Esophagus squamous epithelium (tissue), 5 donors: ENCODE results near the gene TNFRSF14. TPM values are rescaled to one million over a fixed set of nuclear protein-coding genes. Genes with fewer than 3 reads are reported as not detected.
A peak's percentile ranks its signal among the peaks of the same experiment; 100 is the strongest.

Experiments
- DNase-seq: peaks from one replicate; lab custom pipeline; 2025; lab: John Stamatoyannopoulos, UW
- H3K27ac ChIP-seq, 4 donors: fragments of 200-600 bp; sonication (generic); one replicate each; pipeline ENCODE4 v1.5.1; 2016 to 2019; ENCODE audit warnings: mild to moderate bottlenecking in 1 of 4
- H3K27me3 ChIP-seq, 4 donors: fragments of 200-600 bp; sonication (generic); 1 replicate in 3 of 4; 2 replicates in 1 of 4; pipeline versions ENCODE4 v1.5.1 to v1.6.0; 2017 to 2021; ENCODE audit warnings: antibody characterized with exemption in 1 of 4
- H3K36me3 ChIP-seq, 3 donors: fragments of 200-600 bp; sonication (generic); one replicate each; pipeline ENCODE4 v1.5.1; 2016 to 2019
- H3K4me1 ChIP-seq, 3 donors: fragments of 200-600 bp; sonication (generic); one replicate each; pipeline ENCODE4 v1.5.1; 2017 to 2019
- H3K4me3 ChIP-seq, 4 donors: fragments of 200-600 bp; sonication (generic); 1 replicate in 3 of 4; 2 replicates in 1 of 4; pipeline ENCODE4 v1.5.1; 2016 to 2019; ENCODE audit warnings: mild to moderate bottlenecking in 2 of 4, moderate library complexity in 1 of 4
- H3K9me3 ChIP-seq, 3 donors: fragments of 200-600 bp; sonication (generic); one replicate each; pipeline ENCODE4 v1.5.1; 2016 to 2019
- CTCF ChIP-seq, 6 experiments: fragments of 450-650 bp in 4 of 6; fragments of 200-600 bp in 2 of 6; sonication (generic) in 2 of 6; IDR thresholded peaks; one replicate each; pipeline ENCODE4 v1.5.1; 2016 to 2019; ENCODE audit warnings: antibody characterized with exemption in 6 of 6, mild to moderate bottlenecking in 4 of 6, moderate library complexity in 4 of 6
- POLR2A ChIP-seq, 4 donors: fragments of 450-650 bp; IDR thresholded peaks; one replicate each; pipeline ENCODE4 v1.6.1; 2017; ENCODE audit warnings: antibody characterized with exemption in 4 of 4, mild to moderate bottlenecking in 4 of 4, moderate library complexity in 3 of 4
- WGBS, 2 donors: methylation state at CpG; one replicate each; pipeline ENCODE4 v1.1.5; 2018; 5-methylcytosine and 5-hydroxymethylcytosine counted together
- intact Hi-C: fragments of 100-400 bp; cut with DNase I; formaldehyde crosslinking; loops from one replicate; pipeline ENCODE4 v1.15.0; 2022
- total RNA-seq, 4 donors: library from RNA; depleted of rRNA; stranded (reverse); fragments of >200 nt; gene quantifications; one replicate each; pipeline ENCODE4 v1.1.0, GENCODE V29; 2016
- donor health status: DM: yes; HTN: yes; CAD: no.

The TNFRSF14 gene
- 10 to 100 TPM; 13.8 to 39.5 (median 19.6) TPM for total RNA-seq

GRCh38 chr1:2556277-2556677 is at the start of gene TNFRSF14:
TSS of gene TNFRSF14 (plus strand) at chr1:2556371. CDS start at chr1:2556665, 294 bp downstream.
- intact Hi-C loops, result no loop called here

GRCh38 chr1:2506901-2507565 is 49.1 kb upstream of the TNFRSF14 start:
- Histone ChIP-seq H3K27me3 (peaks cover 0 to 32% (median 0%) of the 10 kb centered on the region in 4 donors), H3K4me3 (no peak overlapping the region), H3K27ac (no peak overlapping the region), H3K9me3 (no peaks in the 10 kb centered on the region), H3K4me1 (peaks cover 0 to 29% (median 0%) of the 10 kb centered on the region in 3 donors), H3K36me3 (peaks cover 22 to 72% (median 36%) of the 10 kb centered on the region in 3 donors)
- WGBS, 2 donors, result 80% methylated on average over 2 of the region's 15 CpGs; no CpG with 5 or more reads in 1 of the 2 donors
- intact Hi-C loops, result no loop called here
- DNase-seq, result no peak
- TF ChIP-seq CTCF (IDR thresholded peaks at IDR 0.05), result no peak
- TF ChIP-seq POLR2A (IDR thresholded peaks at IDR 0.05), result no peak

More at GRCh38 chr1:2556277-2556677, at the start of gene TNFRSF14:
- Histone ChIP-seq H3K4me1 (peaks cover 22 to 59% (median 34%) of the 10 kb centered on the region in 3 donors), H3K27ac (peak within 1 kb of the TSS; percentile 89 to 96 (median 90)), H3K9me3 (no peaks in the 10 kb centered on the region), H3K4me3 (peak within 1 kb of the TSS; percentile 55 to 79 (median 68)), H3K27me3 (no peaks in the 10 kb centered on the region), H3K36me3 (peaks cover 0 to 33% (median 15%) of the 10 kb centered on the region in 3 donors)
- peak in 1 of 4 donors; percentile 30 for TF ChIP-seq POLR2A (IDR thresholded peaks at IDR 0.05)
- peak in 1 of 6 experiments; percentile 5 for TF ChIP-seq CTCF (IDR thresholded peaks at IDR 0.05)
- DNase-seq, result no peak
- WGBS, 2 donors, result 0 to 1% methylated on average over 11 to 13 of the region's 16 CpGs

GRCh38 chr1:2507744-2508155 is 48.4 kb upstream of the TNFRSF14 start:
- Histone ChIP-seq H3K4me1 (peaks cover 0 to 29% (median 0%) of the 10 kb centered on the region in 3 donors), H3K9me3 (no peaks in the 10 kb centered on the region), H3K4me3 (no peak overlapping the region), H3K36me3 (peaks cover 22 to 72% (median 42%) of the 10 kb centered on the region in 3 donors), H3K27me3 (peaks cover 0 to 25% (median 0%) of the 10 kb centered on the region in 4 donors), H3K27ac (no peak overlapping the region)
- WGBS, 2 donors, result no CpG with 5 or more reads among the region's 6 CpGs
- intact Hi-C loops, result no loop called here
- DNase-seq, result no peak
- TF ChIP-seq POLR2A (IDR thresholded peaks at IDR 0.05), result no peak
- no peak for TF ChIP-seq CTCF (IDR thresholded peaks at IDR 0.05)

GRCh38 chr1:2508180-2508579 is 48.0 kb upstream of the TNFRSF14 start:
- TF ChIP-seq POLR2A (IDR thresholded peaks at IDR 0.05) (no peak), CTCF (IDR thresholded peaks at IDR 0.05) (no peak)
- no peak for DNase-seq
- H3K27me3 ChIP-seq, result peaks cover 0 to 21% (median 0%) of the 10 kb centered on the region in 4 donors
- 84 to 87% methylated on average over 10 to 12 of the region's 24 CpGs for WGBS, 2 donors
- H3K4me3 ChIP-seq, result no peak overlapping the region
- H3K27ac ChIP-seq, result no peak overlapping the region
- intact Hi-C loops, result no loop called here
- H3K4me1 ChIP-seq, result peaks cover 0 to 29% (median 0%) of the 10 kb centered on the region in 3 donors
- H3K36me3 ChIP-seq, result peaks cover 25 to 74% (median 46%) of the 10 kb centered on the region in 3 donors
- H3K9me3 ChIP-seq, result no peaks in the 10 kb centered on the region

GRCh38 chr1:2508751-2509150 is 47.4 kb upstream of the TNFRSF14 start:
- DNase-seq, result no peak
- Histone ChIP-seq H3K27me3 (peaks cover 0 to 15% (median 0%) of the 10 kb centered on the region in 4 donors), H3K9me3 (no peaks in the 10 kb centered on the region), H3K4me3 (no peak overlapping the region), H3K36me3 (peaks cover 30 to 79% (median 52%) of the 10 kb centered on the region in 3 donors), H3K4me1 (peaks cover 0 to 29% (median 0%) of the 10 kb centered on the region in 3 donors), H3K27ac (no peak overlapping the region)
- intact Hi-C loops, result no loop called here
- no peak for TF ChIP-seq CTCF (IDR thresholded peaks at IDR 0.05)
- no peak for TF ChIP-seq POLR2A (IDR thresholded peaks at IDR 0.05)
- 90 to 95% methylated on average over 9 to 17 of the region's 29 CpGs for WGBS, 2 donors
